SU-DHL-6 (cell line): ENCODE results near the gene TMEM184C.

Experiments used
- H2AFZ ChIP-seq: fragments of 200-600 bp; sonication (generic); 2 replicates; pipeline ENCODE4 v1.6.1; 2014; ENCODE audit warnings: low read depth, mild to moderate bottlenecking, moderate library complexity, mixed read lengths, antibody characterized with exemption, low read length; ENCODE audit not compliant: severe bottlenecking
- H3F3A ChIP-seq: fragments of 200-600 bp; shearing (Covaris generic); 2 replicates; pipeline ENCODE4 v1.6.0; 2016; ENCODE audit warnings: antibody characterized with exemption, mild to moderate bottlenecking; ENCODE audit not compliant: insufficient read depth
- H3K27ac ChIP-seq: fragments of 200-600 bp; sonication (generic); 2 replicates; pipeline ENCODE4 v1.5.1; 2016; ENCODE audit warnings: low read depth, mild to moderate bottlenecking, low read length, moderate library complexity, mixed read lengths
- H3K27me3 ChIP-seq: fragments of 200-600 bp; sonication (generic), shearing (Covaris generic); 2 replicates; pipeline ENCODE4 v1.6.0; 2014; ENCODE audit warnings: mild to moderate bottlenecking, low read length
- H3K36me3 ChIP-seq: fragments of 200-600 bp; sonication (generic); 2 replicates; pipeline ENCODE4 v1.6.1; 2014; ENCODE audit warnings: mild to moderate bottlenecking, low read length, mixed read lengths
- H3K4me2 ChIP-seq: fragments of 300-600, 200-600 bp; shearing (Covaris generic), sonication (generic); 2 replicates; pipeline ENCODE4 v1.6.0; 2014; ENCODE audit warnings: low read length, low read depth, mild to moderate bottlenecking; ENCODE audit not compliant: poor library complexity, severe bottlenecking
- H3K4me3 ChIP-seq: fragments of 200-600 bp; sonication (generic); 2 replicates; pipeline ENCODE4 v1.5.1; 2014; ENCODE audit warnings: antibody characterized with exemption, low read length, mild to moderate bottlenecking, mixed read lengths; ENCODE audit not compliant: insufficient read depth, poor library complexity, severe bottlenecking
- H3K79me2 ChIP-seq: fragments of 200-600 bp; sonication (generic); 2 replicates; pipeline ENCODE4 v1.6.1; 2014; ENCODE audit warnings: mild to moderate bottlenecking, low read length, moderate library complexity; ENCODE audit not compliant: insufficient read depth
- H3K9ac ChIP-seq: fragments of 200-600 bp; sonication (generic); 2 replicates; pipeline ENCODE4 v1.7.0; 2014; ENCODE audit warnings: mild to moderate bottlenecking, low read length
- H3K9me2 ChIP-seq: fragments of 200-600 bp; sonication (generic); replicated peaks from 2 replicates; pipeline ENCODE4 v1.6.1; 2014; ENCODE audit warnings: low read length; ENCODE audit not compliant: insufficient read depth
- H3K9me3 ChIP-seq: fragments of 200-600 bp; sonication (generic); 2 replicates; pipeline ENCODE4 v1.6.1; 2014; ENCODE audit warnings: low read length, mixed read lengths; ENCODE audit not compliant: insufficient read depth
- H4K20me1 ChIP-seq: fragments of 200-600 bp; sonication (generic); 2 replicates; pipeline ENCODE4 v1.6.1; 2014; ENCODE audit warnings: low read depth, mild to moderate bottlenecking, antibody characterized with exemption, low read length, moderate library complexity, mixed read lengths
- EZH2phosphoT487 ChIP-seq: fragments of 200-600 bp; sonication (generic), shearing (Covaris generic); conservative IDR thresholded peaks from 2 replicates; pipeline ENCODE4 v1.6.1; 2018; ENCODE audit warnings: mild to moderate bottlenecking, antibody characterized with exemption, low read length, moderate library complexity, mixed read lengths
- TF ChIP-seq, protein P1 (sequence below): fragments of 200-600 bp; sonication (generic); IDR thresholded peaks from one replicate; pipeline ENCODE4 v1.5.1; 2017; ENCODE audit warnings: antibody characterized with exemption, mild to moderate bottlenecking, low read length, moderate library complexity; ENCODE audit not compliant: insufficient read depth, poor library complexity, severe bottlenecking

TMEM184C gene

GRCh38 chr4:147586032-147586431, 31.2 kb upstream of the TMEM184C start:
- Histone ChIP-seq H3K27me3 (no peaks in the 10 kb centered on the region), H3K4me2 (no peak overlapping the region), H3K27ac (no peak overlapping the region), H3K4me3 (no peak overlapping the region), H4K20me1 (no peaks in the 10 kb centered on the region), H2AFZ (no peak overlapping the region), H3K9me3 (no peaks in the 10 kb centered on the region), H3K36me3 (no peaks in the 10 kb centered on the region), H3K79me2 (no peaks in the 10 kb centered on the region), H3K9ac (no peak overlapping the region), H3K9me2 (no peaks in the 10 kb centered on the region), H3F3A (no peaks in the 10 kb centered on the region)
- TF ChIP-seq, protein P1, sequence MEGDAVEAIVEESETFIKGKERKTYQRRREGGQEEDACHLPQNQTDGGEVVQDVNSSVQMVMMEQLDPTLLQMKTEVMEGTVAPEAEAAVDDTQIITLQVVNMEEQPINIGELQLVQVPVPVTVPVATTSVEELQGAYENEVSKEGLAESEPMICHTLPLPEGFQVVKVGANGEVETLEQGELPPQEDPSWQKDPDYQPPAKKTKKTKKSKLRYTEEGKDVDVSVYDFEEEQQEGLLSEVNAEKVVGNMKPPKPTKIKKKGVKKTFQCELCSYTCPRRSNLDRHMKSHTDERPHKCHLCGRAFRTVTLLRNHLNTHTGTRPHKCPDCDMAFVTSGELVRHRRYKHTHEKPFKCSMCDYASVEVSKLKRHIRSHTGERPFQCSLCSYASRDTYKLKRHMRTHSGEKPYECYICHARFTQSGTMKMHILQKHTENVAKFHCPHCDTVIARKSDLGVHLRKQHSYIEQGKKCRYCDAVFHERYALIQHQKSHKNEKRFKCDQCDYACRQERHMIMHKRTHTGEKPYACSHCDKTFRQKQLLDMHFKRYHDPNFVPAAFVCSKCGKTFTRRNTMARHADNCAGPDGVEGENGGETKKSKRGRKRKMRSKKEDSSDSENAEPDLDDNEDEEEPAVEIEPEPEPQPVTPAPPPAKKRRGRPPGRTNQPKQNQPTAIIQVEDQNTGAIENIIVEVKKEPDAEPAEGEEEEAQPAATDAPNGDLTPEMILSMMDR, result no peak
- no peak for TF ChIP-seq EZH2phosphoT487

DNA sequence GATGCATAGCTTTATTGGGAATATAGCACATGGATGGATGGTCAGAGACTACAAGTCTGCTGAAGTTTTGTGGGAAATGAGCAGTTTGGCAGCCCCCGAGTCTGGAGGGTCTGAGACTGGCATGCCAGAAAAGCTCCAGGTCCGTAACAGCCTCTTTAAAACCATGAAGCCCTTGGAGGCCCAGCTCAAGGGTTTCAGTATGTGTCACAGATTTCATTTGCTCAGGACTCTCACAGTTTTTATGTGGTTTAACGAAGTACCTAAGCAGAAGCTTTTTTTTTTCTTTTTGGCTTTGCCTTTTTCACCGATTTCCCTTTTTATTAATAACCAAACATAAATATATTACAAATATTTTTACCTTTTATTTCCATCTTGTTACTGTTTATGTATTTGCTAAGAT, 30.6 kb upstream of the TMEM184C start:
- no peak overlapping the region for H3K4me3 ChIP-seq
- H3K9ac ChIP-seq, result no peak overlapping the region
- H3K9me2 ChIP-seq, result no peaks in the 10 kb centered on the region
- no peaks in the 10 kb centered on the region for H4K20me1 ChIP-seq
- H3K79me2 ChIP-seq, result no peaks in the 10 kb centered on the region
- no peak overlapping the region for H3K4me2 ChIP-seq
- no peaks in the 10 kb centered on the region for H3K27me3 ChIP-seq
- H3F3A ChIP-seq, result no peaks in the 10 kb centered on the region
- no peaks in the 10 kb centered on the region for H3K36me3 ChIP-seq
- H3K9me3 ChIP-seq, result no peaks in the 10 kb centered on the region
- H2AFZ ChIP-seq, result no peak overlapping the region
- H3K27ac ChIP-seq, result no peak overlapping the region
- TF ChIP-seq, protein P1, result no peak
- no peak for TF ChIP-seq EZH2phosphoT487

DNA sequence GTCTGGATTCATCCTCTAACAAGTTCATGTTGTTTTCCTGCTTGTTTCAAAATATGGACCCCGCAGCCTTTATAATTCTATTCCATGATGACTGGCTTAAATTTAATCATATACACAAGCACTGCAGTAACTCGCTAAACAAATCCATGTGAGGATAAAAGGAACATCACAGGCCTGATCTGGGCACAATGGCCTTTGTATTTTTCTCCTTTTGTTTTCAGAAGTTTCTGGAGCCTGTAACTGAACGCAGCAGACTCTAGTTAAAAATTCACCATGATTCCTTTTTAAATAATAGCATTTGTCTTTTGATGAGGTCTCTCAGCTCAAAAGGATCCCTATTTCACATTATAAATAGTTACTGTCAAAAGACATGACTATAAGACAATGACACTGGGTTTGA, 30.2 kb upstream of the TMEM184C start:
- Histone ChIP-seq H3K9me3 (no peaks in the 10 kb centered on the region), H3K27me3 (no peaks in the 10 kb centered on the region), H4K20me1 (no peaks in the 10 kb centered on the region), H3K9me2 (no peaks in the 10 kb centered on the region), H3K79me2 (no peaks in the 10 kb centered on the region), H3F3A (no peaks in the 10 kb centered on the region), H3K4me2 (no peak overlapping the region), H2AFZ (no peak overlapping the region), H3K36me3 (no peaks in the 10 kb centered on the region), H3K27ac (no peak overlapping the region), H3K4me3 (no peak overlapping the region), H3K9ac (no peak overlapping the region)
- no peak for TF ChIP-seq EZH2phosphoT487
- TF ChIP-seq, protein P1, result no peak
